ENCODE measurements around the gene MOSMO.
A peak's percentile ranks its signal among the peaks of the same experiment; 100 is the strongest.
"Not testable (repeated sequence)": the region's sequence is repeated elsewhere in the genome, so short reads cannot be mapped to it uniquely, and the experiment has no call there.

The MOSMO gene

GRCh38 chr16:22092143-22092933 is 84.4 kb downstream of the MOSMO start, which contains the start of gene VWA3A:
TSS of gene VWA3A (plus strand) at chr16:22092541. CDS start at chr16:22092638, 97 bp downstream.
- DNase-seq: peak; percentile 66

DNA sequence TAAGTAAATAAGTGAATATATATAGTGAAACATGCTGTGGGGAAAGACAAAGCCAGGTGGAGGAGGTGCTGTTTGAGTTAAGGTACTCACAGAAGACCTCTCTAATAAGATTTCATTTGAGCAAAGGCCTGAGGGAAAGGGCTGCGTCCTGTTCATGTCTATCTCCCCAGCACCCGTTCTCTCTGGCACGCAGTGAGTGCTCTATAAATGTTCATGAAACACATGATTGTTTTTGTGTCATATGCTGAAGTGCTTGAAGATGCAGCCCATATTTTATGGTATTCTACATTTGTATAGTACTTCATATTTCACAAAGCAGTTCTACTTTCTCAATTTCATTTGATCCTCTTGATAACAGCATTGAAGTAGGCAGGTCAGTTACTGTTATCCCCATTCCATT is 85.4 kb downstream of the MOSMO start:
- no peak for DNase-seq

DNA sequence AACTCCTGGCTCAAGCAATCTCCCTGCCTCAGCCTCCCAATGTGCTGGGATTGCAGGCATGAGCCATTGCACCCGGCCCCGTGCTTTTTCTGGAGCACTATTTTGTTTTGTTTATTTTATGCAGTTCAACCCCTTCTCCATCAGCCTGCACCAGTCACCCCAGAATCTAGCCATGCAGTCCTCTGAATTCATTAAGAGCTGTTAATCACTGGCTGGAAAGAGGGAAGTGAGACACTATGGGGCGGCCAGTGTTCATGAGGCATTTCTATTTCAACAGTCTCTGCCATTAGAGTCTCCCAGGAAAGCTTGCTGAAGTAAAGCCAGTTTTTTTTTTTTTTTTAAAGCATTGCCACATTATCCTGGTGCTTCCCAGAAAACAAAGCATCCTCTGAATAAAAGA is 86.1 kb downstream of the MOSMO start:
- DNase-seq: peak; percentile 6

DNA sequence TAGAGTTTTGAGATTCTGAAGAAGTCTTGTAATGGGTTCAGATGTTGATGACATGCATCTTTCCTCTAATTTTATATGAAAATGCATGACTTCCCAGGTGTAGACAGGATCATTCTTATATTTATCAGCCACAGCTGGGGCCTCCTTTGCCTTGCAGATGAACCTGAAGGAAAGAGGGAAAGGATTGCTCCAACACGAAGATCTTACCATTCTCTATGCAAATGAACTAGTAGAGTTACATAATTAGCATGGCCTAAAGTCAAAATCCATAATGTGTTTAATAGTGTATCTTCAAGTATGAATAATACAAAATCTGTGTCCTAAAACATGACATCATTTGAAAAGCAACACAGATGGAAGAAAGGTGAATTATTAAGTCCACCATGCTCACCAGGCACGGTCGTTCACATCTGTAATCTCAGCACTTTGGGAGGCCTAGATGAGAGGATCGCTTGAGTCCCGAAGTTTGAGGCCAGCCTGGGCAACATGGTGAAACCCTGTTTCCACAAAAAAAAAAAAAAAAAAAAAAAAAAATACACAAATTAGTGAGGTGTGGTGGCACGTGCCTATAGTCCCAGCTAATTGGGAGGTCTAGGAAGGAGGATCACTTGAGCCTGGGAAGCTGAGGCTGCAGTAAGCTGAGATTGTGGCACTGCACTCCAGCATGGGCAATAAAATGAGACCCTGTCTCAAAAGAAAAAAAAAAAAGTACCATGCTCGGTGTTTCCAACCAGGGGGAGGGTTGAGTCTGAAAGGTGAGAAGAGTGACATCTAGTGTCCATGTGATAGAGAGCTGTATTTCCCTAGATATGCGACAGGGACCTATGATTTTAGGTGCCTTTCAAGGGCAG is 90.7 kb downstream of the MOSMO start:
- peak; percentile 16 for DNase-seq

DNA sequence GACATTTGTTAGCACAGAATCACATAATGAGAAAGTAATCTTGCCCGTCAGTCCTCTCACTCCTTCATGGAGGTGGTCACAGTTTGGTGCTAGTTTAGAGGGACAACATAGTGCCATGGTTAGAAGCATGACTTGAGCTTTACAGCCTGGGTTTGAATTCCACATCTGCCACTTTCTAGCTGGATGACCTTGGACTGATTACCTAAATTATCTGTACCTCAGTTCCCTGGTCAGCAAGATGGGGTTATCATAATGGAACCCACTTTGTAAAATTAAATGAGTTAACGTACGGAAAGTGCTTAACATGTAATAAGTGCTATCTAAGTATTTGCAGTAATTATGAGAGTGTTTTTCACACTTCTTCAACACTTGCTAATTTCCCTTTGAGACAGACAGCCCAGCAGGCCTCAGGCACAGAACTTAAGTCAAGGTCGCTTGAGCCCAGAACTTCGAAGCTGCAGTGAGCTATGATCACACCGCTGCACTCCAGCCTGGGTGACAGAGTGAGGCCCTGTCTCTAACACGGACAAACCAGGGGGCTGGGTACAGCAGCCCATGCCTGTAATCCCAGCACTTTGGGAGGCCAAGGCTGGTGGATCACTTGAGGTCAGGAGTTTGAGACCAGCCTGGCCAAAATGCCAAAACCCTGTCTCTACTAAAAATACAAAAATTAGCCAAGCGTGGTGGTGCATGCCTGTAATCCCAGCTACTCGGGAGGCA is 91.5 kb downstream of the MOSMO start:
- DNase-seq: no peak

DNA sequence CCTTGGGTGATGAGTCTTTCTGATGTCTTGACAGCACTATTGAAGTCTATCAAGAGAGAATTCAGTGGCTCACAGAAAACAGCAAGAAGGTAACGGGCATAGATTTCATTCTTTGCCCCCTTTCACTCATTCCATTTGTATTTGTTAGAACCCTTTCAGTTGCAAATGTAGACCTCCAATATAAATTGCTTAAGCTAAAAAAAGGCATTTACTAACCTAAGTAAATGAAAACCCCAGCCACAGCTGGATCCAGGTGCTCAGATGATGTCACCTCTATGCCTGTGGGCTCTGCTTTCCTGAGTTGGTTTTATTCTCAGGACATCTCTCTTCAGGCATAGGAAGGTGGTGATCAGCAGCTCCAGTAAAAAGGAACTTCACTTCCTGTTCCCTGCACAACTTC is 95.5 kb downstream of the MOSMO start:
- DNase-seq: no peak

GRCh38 chr16:22109258-22109898 is 101.5 kb downstream of the MOSMO start:
- DNase-seq: no peak

DNA sequence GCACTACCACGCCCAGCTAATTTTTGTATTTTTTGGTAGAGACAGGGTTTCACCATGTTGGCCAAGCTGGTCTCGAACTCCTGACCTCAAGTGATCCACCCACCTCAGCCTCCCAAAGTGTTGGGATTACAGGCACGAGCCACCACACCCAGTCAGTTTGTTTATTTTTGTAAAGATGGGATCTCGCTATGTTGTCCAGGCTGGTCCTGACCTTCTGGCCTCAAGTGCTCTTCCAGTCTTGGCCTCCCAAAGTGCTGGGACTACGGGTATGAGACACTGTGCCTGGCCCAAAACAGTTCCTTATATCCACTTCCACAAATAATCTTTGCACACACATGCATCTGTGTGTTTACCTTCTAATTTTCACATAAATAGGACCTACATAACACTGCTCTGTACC is 103.7 kb downstream of the MOSMO start:
- not testable (repeated sequence) for DNase-seq

GRCh38 chr16:22116095-22116700 is 108.3 kb downstream of the MOSMO start:
- no peak for DNase-seq

GRCh38 chr16:22117609-22118008 is 109.7 kb downstream of the MOSMO start:
- no peak for DNase-seq

DNA sequence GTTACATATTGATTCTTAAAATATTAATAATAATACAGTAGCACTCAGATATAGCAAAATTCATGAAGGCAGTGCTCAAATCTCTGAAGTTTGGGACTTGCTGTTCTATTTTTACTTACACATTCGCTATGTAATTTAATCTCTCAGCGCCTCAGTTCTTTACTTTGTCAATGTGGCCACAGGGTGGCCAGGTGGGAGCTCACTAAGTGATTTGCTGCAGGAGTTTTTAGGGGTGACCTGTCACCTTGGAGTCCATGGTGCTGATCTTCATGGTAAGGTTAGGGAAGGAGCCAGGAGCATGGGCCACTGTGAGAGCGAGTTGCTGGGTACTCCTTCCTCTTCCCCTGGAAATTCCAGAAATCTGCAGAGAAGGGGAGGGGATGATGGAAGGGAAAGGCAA is 112.5 kb downstream of the MOSMO start:
- no peak for DNase-seq

DNA sequence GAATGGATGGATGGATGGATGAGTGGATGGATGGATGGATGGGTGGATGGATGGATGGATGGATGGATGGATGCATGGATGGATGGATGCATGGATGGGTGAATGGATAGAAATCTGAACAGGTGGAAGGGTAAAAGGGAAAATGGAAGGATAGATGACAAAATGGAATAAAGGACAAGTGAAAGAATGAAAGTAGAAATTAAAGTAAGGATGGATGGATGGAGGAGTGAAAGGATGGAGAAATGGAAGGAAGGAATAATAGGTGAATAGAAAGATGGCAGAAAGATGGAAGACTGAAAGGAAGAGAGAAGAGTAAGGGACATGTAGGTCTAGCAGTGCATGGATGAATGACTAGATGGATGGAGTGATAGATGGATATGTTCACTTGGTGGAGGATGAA is 114.3 kb downstream of the MOSMO start:
- no peak for DNase-seq

DNA sequence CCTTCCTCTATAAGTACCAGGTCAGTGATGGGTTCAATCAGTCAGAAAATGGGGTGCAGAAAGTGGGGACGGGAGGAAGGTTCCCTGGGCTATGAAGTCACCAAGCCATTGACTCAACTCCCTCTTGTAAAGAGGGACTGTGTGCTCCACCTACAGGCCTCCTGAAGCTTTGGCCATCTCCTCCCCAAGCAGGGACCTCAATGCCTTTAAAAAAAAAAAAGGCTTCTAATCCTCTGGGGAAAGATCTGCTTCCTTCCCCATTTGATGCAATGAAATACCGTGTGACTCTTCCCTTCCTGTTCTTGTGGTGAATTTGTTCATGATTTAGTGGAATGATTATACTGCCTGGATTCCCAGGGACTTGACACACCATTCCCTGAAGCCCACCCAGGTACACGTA is 115.2 kb downstream of the MOSMO start:
- no peak for DNase-seq

- DNase-seq: no peak
These were observed 116.0 kb downstream of the MOSMO start for GRCh38 chr16:22123759-22124490.

DNA sequence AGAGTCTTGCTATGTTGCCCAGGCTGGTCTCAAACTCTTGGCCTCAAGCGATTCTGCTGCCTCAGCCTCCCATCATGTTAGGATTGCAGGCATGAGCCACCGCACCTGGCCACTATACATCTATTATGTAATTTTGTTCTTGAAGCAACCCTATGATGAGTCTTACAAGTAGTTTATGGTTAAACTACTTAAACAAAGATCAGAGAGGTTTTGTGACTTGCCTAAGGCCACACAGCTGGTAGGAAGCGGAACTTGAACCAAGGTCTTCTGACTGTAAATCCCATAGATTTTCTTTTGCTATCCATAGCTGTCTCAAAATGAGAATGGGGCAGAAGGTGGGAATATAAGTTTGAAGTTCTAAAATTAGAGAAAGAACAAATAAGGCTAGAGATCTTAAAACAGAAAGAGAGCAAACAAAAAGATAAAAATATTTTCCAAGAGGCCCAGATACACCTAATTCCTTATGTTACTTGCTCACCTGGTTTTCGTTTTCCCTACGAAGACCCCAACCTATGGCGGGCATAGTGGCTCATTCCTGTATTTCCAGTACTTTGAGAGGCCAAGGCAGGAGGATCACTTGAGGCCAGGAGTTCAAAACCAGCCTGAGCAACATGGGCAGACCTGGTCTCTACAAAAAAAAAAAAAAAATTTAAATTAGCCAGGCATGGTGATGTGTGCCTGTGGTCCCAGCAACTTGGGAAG is 116.8 kb downstream of the MOSMO start:
- no peak for DNase-seq

DNA sequence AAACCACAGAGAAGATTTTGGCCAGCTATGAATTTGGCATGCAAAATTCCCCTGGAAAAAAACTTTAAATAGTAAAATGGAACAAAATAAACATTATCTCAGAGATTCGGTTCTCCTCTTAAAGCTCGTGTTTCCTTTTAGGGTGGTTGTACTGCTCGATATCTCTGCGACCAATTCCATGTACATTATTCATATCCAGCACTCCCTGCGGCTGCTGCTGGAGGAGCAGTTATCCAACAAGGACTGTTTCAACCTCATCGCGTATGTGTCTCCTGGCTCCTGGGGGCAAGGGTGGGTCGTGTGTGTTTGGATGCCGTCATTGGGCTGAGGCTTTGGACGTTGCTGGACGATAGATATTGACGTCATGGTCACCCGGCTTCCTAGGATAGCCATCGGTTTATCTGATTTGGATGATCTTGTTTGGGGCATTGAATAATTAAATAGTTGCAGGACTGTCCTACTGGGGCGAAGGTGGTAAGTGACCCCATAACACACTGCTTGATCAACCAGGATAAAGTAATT is 118.2 kb downstream of the MOSMO start:
- no peak for DNase-seq

DNA sequence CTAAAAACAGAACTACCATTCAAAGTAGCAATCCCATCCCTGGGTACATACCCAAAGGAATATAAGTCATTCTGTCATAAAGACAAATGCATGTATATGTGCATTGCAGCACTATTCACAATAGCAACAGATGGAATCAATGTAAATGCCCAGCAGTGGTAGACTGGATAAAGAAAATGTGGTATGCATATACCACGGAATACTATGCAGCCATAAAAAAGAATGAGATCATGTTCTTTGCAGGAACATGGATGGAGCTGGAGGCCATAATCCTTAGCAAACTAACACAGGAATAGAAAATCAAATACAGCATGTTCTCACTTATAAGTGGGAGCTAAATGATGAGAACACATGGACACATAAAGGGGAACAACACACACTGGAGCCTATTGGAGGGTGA is 120.6 kb downstream of the MOSMO start:
- DNase-seq: not testable (repeated sequence)

- no peak for DNase-seq
These were observed 122.6 kb downstream of the MOSMO start for GRCh38 chr16:22130528-22130927.

GRCh38 chr16:22132801-22133200 is 124.9 kb downstream of the MOSMO start:
- DNase-seq: no peak

Measured in right kidney (tissue), 1 donor.